A549 (cell line): ENCODE data around the gene DMBT1. TPM values are rescaled to one million over a fixed set of nuclear protein-coding genes. Genes with fewer than 3 reads are reported as not detected.

Experiments used
- ATAC-seq, 2 experiments: fragments of 200-7000 bp in 1 of 2; fragments of >200 bp in 1 of 2; cut with Nextera tagmentation in 1 of 2; cut with Tn5 transposase in 1 of 2; 3 replicates each; pipeline versions ENCODE4 v1.8.0 to v1.9.1; 2018 to 2020; ENCODE audit warnings: mild to moderate bottlenecking in 1 of 2, moderate library complexity in 1 of 2
- CTCF ChIA-PET: fragments of 300-600 bp; sonication (Branson Sonifier 250); formaldehyde crosslinking; extraction: SDS; loops from one replicate; lab custom pipeline; 2021; ENCODE audit warnings: antibody characterized with exemption, inconsistent platforms; lab: Yijun Ruan, JAX
- POLR2A ChIA-PET: fragments of 350-600 bp; formaldehyde crosslinking; extraction: SDS; loops from one replicate; lab custom pipeline; 2021; ENCODE audit warnings: antibody characterized with exemption, inconsistent platforms; lab: Yijun Ruan, JAX
- DNase-seq, 2 experiments: peaks; one replicate each; pipeline versions ENCODE4 v3.0.0 to v3.0.0-alpha.2; 2011 to 2016; ENCODE audit warnings: low read depth in 1 of 2, low spot score in 1 of 2
- FAIRE-seq: peaks from 2 replicates; lab custom pipeline; 2011; peaks lifted over from hg19 to GRCh38; lab: Jason Lieb, UNC
- H3K27ac ChIP-seq, 2 experiments: fragments of >200 bp; sonication (Bioruptor Twin); formaldehyde crosslinking; 3 replicates each; pipeline ENCODE4 v1.5.1; 2016 to 2017
- H3K4me1 ChIP-seq: fragments of >200 bp; sonication (Bioruptor Twin); formaldehyde crosslinking; 3 replicates; pipeline ENCODE4 v1.6.1; 2016
- H3K4me2 ChIP-seq: fragments of >200 bp; sonication (Bioruptor Twin); formaldehyde crosslinking; 3 replicates; pipeline ENCODE4 v1.6.1; 2016
- H3K4me3 ChIP-seq: fragments of >200 bp; sonication (Bioruptor Twin); formaldehyde crosslinking; 3 replicates; pipeline ENCODE4 v1.5.1; 2016
- H3K9me3 ChIP-seq: fragments of >200 bp; sonication (Bioruptor Twin); formaldehyde crosslinking; 3 replicates; pipeline ENCODE4 v1.6.1; 2016
- BCL3 ChIP-seq: fragments of >200 bp; sonication (Bioruptor Twin); formaldehyde crosslinking; IDR thresholded peaks from 3 replicates; pipeline ENCODE4 v1.6.1; 2016
- CBX8 ChIP-seq: fragments of 200-600 bp; sonication (generic); IDR thresholded peaks from 2 replicates; pipeline ENCODE4 v1.6.1; 2016
- CTCF ChIP-seq: fragments of >200 bp; sonication (Bioruptor Twin); formaldehyde crosslinking; IDR thresholded peaks from 3 replicates; pipeline ENCODE4 v1.5.1; 2016
- ELK1 ChIP-seq: fragments of 150-350 bp; IDR thresholded peaks from 2 replicates; pipeline ENCODE4 v1.6.1; 2014; ENCODE audit warnings: low read depth, mild to moderate bottlenecking, low read length
- FOSB ChIP-seq: fragments of 250-450 bp; sonication (Bioruptor Pico); IDR thresholded peaks from 2 replicates; pipeline ENCODE4 v1.5.0; 2020; ENCODE audit warnings: mild to moderate bottlenecking, moderate library complexity
- FOSL2 ChIP-seq, 2 experiments: fragments of 450-650 bp in 1 of 2; fragments of >200 bp in 1 of 2; sonication (Bioruptor Twin) in 1 of 2; formaldehyde crosslinking; IDR thresholded peaks; 2 replicates each; pipeline versions ENCODE4 v1.5.0 to v1.6.1; 2016 to 2020; ENCODE audit warnings: mild to moderate bottlenecking in 1 of 2, moderate library complexity in 1 of 2
- GATA3 ChIP-seq: IDR thresholded peaks from 2 replicates; pipeline ENCODE4 v1.6.1; 2012; ENCODE audit warnings: borderline replicate concordance
- HOXB5 ChIP-seq: fragments of 250-450 bp; sonication (Bioruptor Pico); IDR thresholded peaks from 2 replicates; pipeline ENCODE4 v1.5.0; 2020; ENCODE audit warnings: mild to moderate bottlenecking, moderate library complexity
- JUN ChIP-seq, 2 experiments: fragments of >200 bp; sonication (Bioruptor Twin); formaldehyde crosslinking; IDR thresholded peaks; 2 replicates in 1 of 2; 3 replicates in 1 of 2; pipeline ENCODE4 v1.6.1; 2016 to 2017
- MAFK ChIP-seq: fragments of 450-650 bp; IDR thresholded peaks from 2 replicates; pipeline ENCODE4 v1.6.1; 2014; ENCODE audit not compliant: partially characterized antibody
- NPAS2 ChIP-seq: fragments of 250-450 bp; sonication (Bioruptor Pico); IDR thresholded peaks from 2 replicates; pipeline ENCODE4 v1.8.0; 2022; ENCODE audit warnings: mild to moderate bottlenecking, moderate library complexity, borderline replicate concordance
- PBX3 ChIP-seq: IDR thresholded peaks from 2 replicates; pipeline ENCODE4 v1.6.1; 2012
- PHF8 ChIP-seq: fragments of 200-600 bp; sonication (generic); IDR thresholded peaks from 2 replicates; pipeline ENCODE4 v1.6.1; 2016; ENCODE audit warnings: low read depth, mild to moderate bottlenecking, antibody characterized with exemption, moderate library complexity, borderline replicate concordance
- POLR2AphosphoS2 ChIP-seq: conservative IDR thresholded peaks from 2 replicates; pipeline ENCODE4 v1.6.1; 2012; ENCODE audit warnings: low read length, improper control_type of control experiment, inconsistent platforms
- RAD21 ChIP-seq, 2 experiments: fragments of >200 bp in 1 of 2; sonication (Bioruptor Twin) in 1 of 2; formaldehyde crosslinking in 1 of 2; IDR thresholded peaks in 1 of 2; conservative IDR thresholded peaks in 1 of 2; 2 replicates in 1 of 2; 3 replicates in 1 of 2; pipeline ENCODE4 v1.6.1; 2012 to 2018; ENCODE audit warnings: inconsistent platforms in 1 of 2
- RCOR1 ChIP-seq: fragments of 150-350 bp; IDR thresholded peaks from 2 replicates; pipeline ENCODE4 v1.6.1; 2014; ENCODE audit warnings: antibody characterized with exemption, low read length, low read depth
- SMC3 ChIP-seq: fragments of >200 bp; sonication (Bioruptor Twin); formaldehyde crosslinking; IDR thresholded peaks from 3 replicates; pipeline ENCODE4 v1.6.1; 2018; ENCODE audit warnings: inconsistent platforms
- ZFP36 ChIP-seq: fragments of 450-650 bp; IDR thresholded peaks from 2 replicates; pipeline ENCODE4 v1.6.1; 2014; ENCODE audit warnings: borderline replicate concordance; ENCODE audit not compliant: partially characterized antibody
- ZSCAN20 ChIP-seq: fragments of 250-450 bp; sonication (Bioruptor Pico); IDR thresholded peaks from 2 replicates; pipeline ENCODE4 v1.8.0; 2022; ENCODE audit warnings: mild to moderate bottlenecking, moderate library complexity
- WGBS: methylation state at CpG from one replicate; pipeline ENCODE4 v1.1.6; 2017; ENCODE audit errors: missing lambda C conversion rate; 5-methylcytosine and 5-hydroxymethylcytosine counted together
- polyA plus RNA-seq, 4 experiments: library from polyadenylated mRNA; depleted of rRNA in 3 of 4; stranded (reverse); fragments of >200 nt; fragmentation: RNase III in 1 of 4; extraction: RNeasy Plus Mini Kit Qiagen cat#74134 plus additional on column Dnase treatment in 1 of 4; gene quantifications; 2 replicates in 3 of 4; 3 replicates in 1 of 4; pipeline ENCODE4 v1.2.3, GENCODE V29; 2011 to 2017
- TF ChIP-seq, protein P1 (sequence below): fragments of 450-650 bp; IDR thresholded peaks from 2 replicates; pipeline ENCODE4 v1.6.1; 2014; ENCODE audit warnings: antibody characterized with exemption
- TF ChIP-seq, protein P2 (sequence below): IDR thresholded peaks from 2 replicates; pipeline ENCODE4 v1.6.1; 2012; ENCODE audit warnings: low read depth, borderline replicate concordance
- TF ChIP-seq, protein P3 (sequence below): fragments of 200-600 bp; sonication (generic); IDR thresholded peaks from 2 replicates; pipeline ENCODE4 v1.6.1; 2016; ENCODE audit warnings: antibody characterized with exemption, mild to moderate bottlenecking, moderate library complexity

DMBT1 gene
- polyA plus RNA-seq, 2 of the 4 experiments (the other 2 are of a cell fraction): 0.01 to 0.03 TPM

DNA sequence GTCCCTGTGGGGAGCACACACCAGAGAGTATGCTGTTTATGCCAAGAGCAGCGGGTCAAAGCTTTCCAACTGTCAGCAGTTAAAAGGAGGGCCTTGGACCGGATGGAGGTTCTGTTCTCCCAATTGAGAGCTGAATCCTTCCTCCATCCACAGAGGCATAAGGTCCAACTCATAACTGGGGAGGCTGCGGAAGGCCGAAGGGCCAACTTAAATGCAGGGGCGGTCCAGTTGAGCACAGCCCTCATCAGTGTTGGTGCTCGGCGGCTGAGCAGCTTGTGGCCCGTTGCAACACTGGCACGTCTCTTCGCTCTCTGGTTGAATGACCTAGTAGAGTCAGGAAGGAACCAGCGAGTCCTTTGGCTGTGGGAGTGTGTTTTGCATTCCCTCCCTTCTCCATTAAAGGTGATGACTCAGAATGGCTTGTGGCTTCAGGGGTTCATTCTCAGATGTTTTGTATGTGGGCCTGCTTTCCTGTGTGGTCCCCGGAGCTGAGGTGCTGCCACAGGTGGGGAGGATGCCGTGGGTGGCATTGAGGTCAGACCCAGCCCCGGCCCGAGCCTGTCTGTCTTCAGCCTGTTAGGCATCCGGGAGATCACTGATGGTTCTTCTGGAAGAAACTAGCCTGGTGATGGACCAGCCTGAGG is 44.8 kb upstream of the DMBT1 start:
- WGBS: 85% methylated on average over 15 of the region's 16 CpGs
- H3K9me3 ChIP-seq: no peaks in the 10 kb centered on the region
- no peak overlapping the region for H3K27ac ChIP-seq
- no peaks in the 10 kb centered on the region for H3K4me1 ChIP-seq
- POLR2A ChIA-PET: no interaction called here
- CTCF ChIA-PET: interaction anchor here (2.0 kb wide), 1 partner anchor 22 kb away, joined by 7 read pairs; no protein-coding TSS in a partner anchor
- TF ChIP-seq, protein P1, sequence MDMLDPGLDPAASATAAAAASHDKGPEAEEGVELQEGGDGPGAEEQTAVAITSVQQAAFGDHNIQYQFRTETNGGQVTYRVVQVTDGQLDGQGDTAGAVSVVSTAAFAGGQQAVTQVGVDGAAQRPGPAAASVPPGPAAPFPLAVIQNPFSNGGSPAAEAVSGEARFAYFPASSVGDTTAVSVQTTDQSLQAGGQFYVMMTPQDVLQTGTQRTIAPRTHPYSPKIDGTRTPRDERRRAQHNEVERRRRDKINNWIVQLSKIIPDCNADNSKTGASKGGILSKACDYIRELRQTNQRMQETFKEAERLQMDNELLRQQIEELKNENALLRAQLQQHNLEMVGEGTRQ: no peak
- TF ChIP-seq RCOR1 (no peak), GATA3 (no peak), PHF8 (no peak), BCL3 (no peak), FOSB (CRISPR knock-in tag) (no peak), NPAS2 (CRISPR knock-in tag) (no peak), ELK1 (no peak), MAFK (no peak), HOXB5 (CRISPR knock-in tag) (no peak), CBX8 (no peak), ZFP36 (no peak), POLR2AphosphoS2 (no peak), FOSL2 (IDR thresholded peaks at IDR 0.05) (no peak), FOSL2 (CRISPR knock-in tag; IDR thresholded peaks at IDR 0.05) (no peak), SMC3 (no peak)
- TF ChIP-seq, protein P2, sequence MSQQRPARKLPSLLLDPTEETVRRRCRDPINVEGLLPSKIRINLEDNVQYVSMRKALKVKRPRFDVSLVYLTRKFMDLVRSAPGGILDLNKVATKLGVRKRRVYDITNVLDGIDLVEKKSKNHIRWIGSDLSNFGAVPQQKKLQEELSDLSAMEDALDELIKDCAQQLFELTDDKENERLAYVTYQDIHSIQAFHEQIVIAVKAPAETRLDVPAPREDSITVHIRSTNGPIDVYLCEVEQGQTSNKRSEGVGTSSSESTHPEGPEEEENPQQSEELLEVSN: no peak
- FAIRE-seq: no peak
- H3K4me2 ChIP-seq: no peak overlapping the region
- no peak for ATAC-seq
- H3K4me3 ChIP-seq: no peak overlapping the region
- no peak for DNase-seq

- POLR2A ChIA-PET: no interaction called here
- no peak for FAIRE-seq
These were observed 43.8 kb upstream of the DMBT1 start for GRCh38 chr10:122516734-122517133.

More at GRCh38 chr10:122516734-122517133, 43.8 kb upstream of the DMBT1 start:
- CTCF ChIA-PET: interaction anchor here (0.6 kb wide), 1 partner anchor 41 kb away, joined by 3 read pairs; no protein-coding TSS in a partner anchor
- H3K4me1 ChIP-seq: no peaks in the 10 kb centered on the region
- TF ChIP-seq HOXB5 (CRISPR knock-in tag) (no peak), ZSCAN20 (CRISPR knock-in tag) (no peak), RAD21 (conservative IDR thresholded peaks at IDR 0.05 in 1 of 2, IDR thresholded peaks at IDR 0.05 in 1 of 2) (no peak), ELK1 (no peak), CTCF (no peak), RCOR1 (no peak), JUN (IDR thresholded peaks at IDR 0.05) (no peak), PBX3 (no peak)
- TF ChIP-seq, protein P2: no peak
- TF ChIP-seq, protein P3, sequence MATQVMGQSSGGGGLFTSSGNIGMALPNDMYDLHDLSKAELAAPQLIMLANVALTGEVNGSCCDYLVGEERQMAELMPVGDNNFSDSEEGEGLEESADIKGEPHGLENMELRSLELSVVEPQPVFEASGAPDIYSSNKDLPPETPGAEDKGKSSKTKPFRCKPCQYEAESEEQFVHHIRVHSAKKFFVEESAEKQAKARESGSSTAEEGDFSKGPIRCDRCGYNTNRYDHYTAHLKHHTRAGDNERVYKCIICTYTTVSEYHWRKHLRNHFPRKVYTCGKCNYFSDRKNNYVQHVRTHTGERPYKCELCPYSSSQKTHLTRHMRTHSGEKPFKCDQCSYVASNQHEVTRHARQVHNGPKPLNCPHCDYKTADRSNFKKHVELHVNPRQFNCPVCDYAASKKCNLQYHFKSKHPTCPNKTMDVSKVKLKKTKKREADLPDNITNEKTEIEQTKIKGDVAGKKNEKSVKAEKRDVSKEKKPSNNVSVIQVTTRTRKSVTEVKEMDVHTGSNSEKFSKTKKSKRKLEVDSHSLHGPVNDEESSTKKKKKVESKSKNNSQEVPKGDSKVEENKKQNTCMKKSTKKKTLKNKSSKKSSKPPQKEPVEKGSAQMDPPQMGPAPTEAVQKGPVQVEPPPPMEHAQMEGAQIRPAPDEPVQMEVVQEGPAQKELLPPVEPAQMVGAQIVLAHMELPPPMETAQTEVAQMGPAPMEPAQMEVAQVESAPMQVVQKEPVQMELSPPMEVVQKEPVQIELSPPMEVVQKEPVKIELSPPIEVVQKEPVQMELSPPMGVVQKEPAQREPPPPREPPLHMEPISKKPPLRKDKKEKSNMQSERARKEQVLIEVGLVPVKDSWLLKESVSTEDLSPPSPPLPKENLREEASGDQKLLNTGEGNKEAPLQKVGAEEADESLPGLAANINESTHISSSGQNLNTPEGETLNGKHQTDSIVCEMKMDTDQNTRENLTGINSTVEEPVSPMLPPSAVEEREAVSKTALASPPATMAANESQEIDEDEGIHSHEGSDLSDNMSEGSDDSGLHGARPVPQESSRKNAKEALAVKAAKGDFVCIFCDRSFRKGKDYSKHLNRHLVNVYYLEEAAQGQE: no peak
- TF ChIP-seq, all 56 proteins: peak for 0
- H3K27ac ChIP-seq: no peak overlapping the region
- 62% methylated on average over 4 of the region's 4 CpGs for WGBS
- H3K9me3 ChIP-seq: no peaks in the 10 kb centered on the region
- H3K4me3 ChIP-seq: no peak overlapping the region
- no peak for DNase-seq
- no peak for ATAC-seq
- H3K4me2 ChIP-seq: no peak overlapping the region
